ENCODE data around the gene GLI1. TPM values are rescaled to one million over a fixed set of nuclear protein-coding genes. Genes with fewer than 3 reads are reported as not detected.

Gene GLI1
- polyA plus RNA-seq, 1 donor (not counting 4 experiments of a cell fraction or from before 2014, with no cell fraction given), result 1.0 TPM

- Histone ChIP-seq H3K79me2 (ENCODE audit: control insufficient read depth, insufficient read depth, low read length) (no peaks in the 10 kb centered on the region), H3K9me1 (ENCODE audit: control insufficient read depth, extremely low read depth, insufficient read depth, low read length) (no peaks in the 10 kb centered on the region), H4K20me1 (ENCODE audit: control insufficient read depth, extremely low read depth, insufficient read depth, low read length) (no peaks in the 10 kb centered on the region), H3K27ac (ENCODE audit: control insufficient read depth, insufficient read depth, low read length) (no peak overlapping the region), H3K36me3 (ENCODE audit: control insufficient read depth in 2 of 2, extremely low read depth in 1 of 2, insufficient read depth in 2 of 2, low read length in 2 of 2) (no peaks in the 10 kb centered on the region), H3K9me3 (ENCODE audit: control insufficient read depth, low read depth, low read length) (no peaks in the 10 kb centered on the region), H3K4me1 (ENCODE audit: control insufficient read depth, extremely low read depth, insufficient read depth, low read length) (no peaks in the 10 kb centered on the region), H3K9ac (ENCODE audit: control insufficient read depth, extremely low read depth, insufficient read depth, low read length) (no peak overlapping the region), H3K4me3 (ENCODE audit: control insufficient read depth in 2 of 3, extremely low read depth in 1 of 3, insufficient read depth in 2 of 3, low read depth in 1 of 3, low read length in 3 of 3) (no peak overlapping the region), H2AFZ (ENCODE audit: control insufficient read depth, low read length) (no peak overlapping the region), H3K27me3 (ENCODE audit: control insufficient read depth, extremely low read depth, insufficient read depth, low read length) (peaks cover 7% of the 10 kb centered on the region), H3K4me2 (ENCODE audit: control insufficient read depth, extremely low read depth, insufficient read depth, low read depth, low read length) (no peak overlapping the region)
- TF ChIP-seq CTCF (optimal IDR thresholded peaks at IDR 0.05 in 1 of 3, IDR thresholded peaks at IDR 0.05 in 1 of 3, conservative IDR thresholded peaks at IDR 0.05 in 1 of 3; ENCODE audit: extremely low read depth in 1 of 3, insufficient read depth in 2 of 3, low read length in 3 of 3), result no peak
- no peak for TF ChIP-seq EZH2 (IDR thresholded peaks at IDR 0.05; ENCODE audit: low read length)
- FAIRE-seq (no peak), DNase-seq (ENCODE audit: low read depth, low spot score) (no peak)
- dilution Hi-C loops (cut with MboI; ENCODE audit: extremely low pct_ligation_motif_present, low sequenced_read_pairs), result no loop called here
Observed at GRCh38 chr12:57449375-57449774, 10.2 kb upstream of the GLI1 start.

GRCh38 chr12:57450057-57450456 lies 9.5 kb upstream of the GLI1 start:
- H3K79me2 ChIP-seq (ENCODE audit: control insufficient read depth, insufficient read depth, low read length), result no peaks in the 10 kb centered on the region
- H3K27ac ChIP-seq (ENCODE audit: control insufficient read depth, insufficient read depth, low read length), result no peak overlapping the region
- H3K4me1 ChIP-seq (ENCODE audit: control insufficient read depth, extremely low read depth, insufficient read depth, low read length), result no peaks in the 10 kb centered on the region
- dilution Hi-C loops (cut with MboI; ENCODE audit: extremely low pct_ligation_motif_present, low sequenced_read_pairs), result no loop called here
- DNase-seq (ENCODE audit: low read depth, low spot score) (no peak), FAIRE-seq (no peak)
- no peak for TF ChIP-seq EZH2 (IDR thresholded peaks at IDR 0.05; ENCODE audit: low read length)
- TF ChIP-seq CTCF (optimal IDR thresholded peaks at IDR 0.05 in 1 of 3, IDR thresholded peaks at IDR 0.05 in 1 of 3, conservative IDR thresholded peaks at IDR 0.05 in 1 of 3; ENCODE audit: extremely low read depth in 1 of 3, insufficient read depth in 2 of 3, low read length in 3 of 3), result no peak
- no peaks in the 10 kb centered on the region for H3K9me1 ChIP-seq (ENCODE audit: control insufficient read depth, extremely low read depth, insufficient read depth, low read length)
- H4K20me1 ChIP-seq (ENCODE audit: control insufficient read depth, extremely low read depth, insufficient read depth, low read length), result no peaks in the 10 kb centered on the region
- H3K27me3 ChIP-seq (ENCODE audit: control insufficient read depth, extremely low read depth, insufficient read depth, low read length), result peaks cover 7% of the 10 kb centered on the region
- H3K4me3 ChIP-seq (ENCODE audit: control insufficient read depth in 2 of 3, extremely low read depth in 1 of 3, insufficient read depth in 2 of 3, low read depth in 1 of 3, low read length in 3 of 3), result no peak overlapping the region
- H2AFZ ChIP-seq (ENCODE audit: control insufficient read depth, low read length), result no peak overlapping the region
- H3K9ac ChIP-seq (ENCODE audit: control insufficient read depth, extremely low read depth, insufficient read depth, low read length), result no peak overlapping the region
- H3K4me2 ChIP-seq (ENCODE audit: control insufficient read depth, extremely low read depth, insufficient read depth, low read depth, low read length), result no peak overlapping the region
- no peaks in the 10 kb centered on the region for H3K9me3 ChIP-seq (ENCODE audit: control insufficient read depth, low read depth, low read length)
- H3K36me3 ChIP-seq (ENCODE audit: control insufficient read depth in 2 of 2, extremely low read depth in 1 of 2, insufficient read depth in 2 of 2, low read length in 2 of 2), result no peaks in the 10 kb centered on the region
